Measurements from ENCODE around the gene HTR1D.

The HTR1D gene

DNA sequence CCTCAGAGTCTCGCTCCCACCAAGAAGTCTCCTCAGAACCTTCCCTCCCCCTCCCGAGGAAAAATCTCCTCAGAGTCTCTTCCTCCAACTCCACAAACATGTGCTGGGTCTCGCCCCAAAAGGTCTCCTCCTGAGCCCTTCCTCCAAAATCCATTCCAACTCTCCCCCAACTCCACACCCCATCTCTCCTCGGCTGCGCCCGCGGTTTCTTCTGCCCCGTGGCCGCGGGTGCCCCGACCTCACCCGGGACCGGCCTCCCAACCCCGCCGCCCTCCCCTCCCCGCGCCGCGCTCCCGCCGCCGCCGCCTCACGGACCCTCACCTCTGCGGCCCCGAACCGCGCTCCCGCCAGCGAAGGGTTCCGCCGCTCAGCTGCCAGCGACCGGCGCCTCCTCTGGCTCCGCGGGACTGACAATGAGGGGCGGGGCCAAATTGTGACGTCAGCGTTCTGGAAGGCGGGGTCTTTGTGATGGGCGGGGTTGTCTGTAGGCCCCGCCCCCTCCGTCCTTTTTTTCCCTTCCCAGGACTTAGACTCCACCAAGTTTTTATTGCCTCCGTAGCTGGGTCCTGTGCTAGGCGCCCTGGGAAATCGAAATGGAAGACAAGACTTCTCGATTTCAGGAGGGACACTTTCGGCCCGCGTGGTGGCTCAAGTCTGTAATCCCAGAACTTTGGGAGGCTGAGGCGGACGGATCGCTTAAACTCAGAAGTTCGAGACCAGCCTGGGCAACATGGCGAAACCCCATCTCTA is 48.7 kb downstream of the HTR1D start, which contains the start of gene LUZP1:
Gene LUZP1, minus strand, starts transcription at position 412 of the 750 bp plus-strand sequence.
- DNase-seq (ENCODE audit: low spot score): peak; percentile 92
- no peak within 1 kb of the TSS for H2BK15ac ChIP-seq (ENCODE audit: low read length)
- H3K4me1 ChIP-seq (ENCODE audit: control insufficient read depth in 2 of 2, insufficient read depth in 1 of 2, low read depth in 1 of 2, low read length in 2 of 2): peaks cover 0 to 12% of the 10 kb centered on the region in 2 donors
- no peaks in the 10 kb centered on the region for H3K9me3 ChIP-seq (replicated peaks in 1 of 2; ENCODE audit: control insufficient read depth in 2 of 2, insufficient read depth in 1 of 2, low read depth in 1 of 2, low read length in 2 of 2)
- H3K79me1 ChIP-seq (ENCODE audit: low read depth, low read length): no peaks in the 10 kb centered on the region
- H3K36me3 ChIP-seq (replicated peaks in 1 of 2; ENCODE audit: control insufficient read depth in 2 of 2, insufficient read depth in 2 of 2, low read length in 2 of 2): peaks cover 0 to 4% of the 10 kb centered on the region in 2 donors
- WGBS, 2 donors (ENCODE audit: extremely low coverage in 2 of 2, insufficient read length in 2 of 2, insufficient replicate concordance in 1 of 2): no CpG with 5 or more reads among the region's 56 CpGs
- H2AK5ac ChIP-seq (ENCODE audit: low read depth, low read length): peak within 1 kb of the TSS; percentile 6
- H3K23ac ChIP-seq (ENCODE audit: low read depth, low read length, poor library complexity): peak within 1 kb of the TSS; percentile 95
- peak within 1 kb of the TSS; percentile 54 for H2BK5ac ChIP-seq (ENCODE audit: low read length)
- H3K14ac ChIP-seq (ENCODE audit: low read length): no peak within 1 kb of the TSS
- H3K4me2 ChIP-seq (ENCODE audit: insufficient read depth, low read length, poor library complexity, severe bottlenecking): peak within 1 kb of the TSS; percentile 78
- H4K91ac ChIP-seq (ENCODE audit: low read depth, low read length, poor library complexity): no peak within 1 kb of the TSS
- peak within 1 kb of the TSS; percentile 1 for H2BK12ac ChIP-seq (ENCODE audit: low read length)
- peak within 1 kb of the TSS; percentile 88 for H3K27ac ChIP-seq (replicated peaks; ENCODE audit: low read length)
- peak within 1 kb of the TSS; percentile 89 for H2AFZ ChIP-seq (ENCODE audit: low read length)
- peak within 1 kb of the TSS; percentile 81 for H3K9ac ChIP-seq (ENCODE audit: low read depth, low read length, poor library complexity)
- H3K4ac ChIP-seq (ENCODE audit: low read length): no peak within 1 kb of the TSS
- peak within 1 kb of the TSS; percentile 59 to 95 for H3K4me3 ChIP-seq (ENCODE audit: low read length in 2 of 2)
- peak within 1 kb of the TSS; percentile 97 for H3K18ac ChIP-seq (ENCODE audit: low read length)
- peaks cover 0 to 2% (median 0%) of the 10 kb centered on the region in 3 experiments for H3K27me3 ChIP-seq (ENCODE audit: control insufficient read depth in 3 of 3, insufficient read depth in 3 of 3, low read depth in 1 of 3, low read length in 3 of 3)
- no peak within 1 kb of the TSS for H4K8ac ChIP-seq (ENCODE audit: low read depth, low read length)
- H2BK120ac ChIP-seq (ENCODE audit: low read depth, low read length): peak within 1 kb of the TSS; percentile 14

- Histone ChIP-seq H3K9me3 (replicated peaks in 1 of 2; ENCODE audit: control insufficient read depth in 2 of 2, insufficient read depth in 1 of 2, low read depth in 1 of 2, low read length in 2 of 2) (no peaks in the 10 kb centered on the region), H3K79me1 (ENCODE audit: low read depth, low read length) (no peaks in the 10 kb centered on the region), H3K4me3 (ENCODE audit: low read length in 2 of 2) (peak overlapping the region; percentile 59 to 95), H2BK12ac (ENCODE audit: low read length) (no peak overlapping the region), H3K14ac (ENCODE audit: low read length) (no peak overlapping the region), H3K27ac (replicated peaks; ENCODE audit: low read length) (peak overlapping the region; percentile 88), H3K23ac (ENCODE audit: low read depth, low read length, poor library complexity) (no peak overlapping the region), H3K27me3 (ENCODE audit: control insufficient read depth in 3 of 3, insufficient read depth in 3 of 3, low read depth in 1 of 3, low read length in 3 of 3) (peaks cover 0 to 2% (median 0%) of the 10 kb centered on the region in 3 experiments), H3K4me1 (ENCODE audit: control insufficient read depth in 2 of 2, insufficient read depth in 1 of 2, low read depth in 1 of 2, low read length in 2 of 2) (peaks cover 0 to 12% of the 10 kb centered on the region in 2 donors), H3K9ac (ENCODE audit: low read depth, low read length, poor library complexity) (no peak overlapping the region), H2AK5ac (ENCODE audit: low read depth, low read length) (no peak overlapping the region), H3K4me2 (ENCODE audit: insufficient read depth, low read length, poor library complexity, severe bottlenecking) (peak overlapping the region; percentile 78), H4K8ac (ENCODE audit: low read depth, low read length) (no peak overlapping the region), H2BK120ac (ENCODE audit: low read depth, low read length) (peak overlapping the region; percentile 14), H2AFZ (ENCODE audit: low read length) (peak overlapping the region; percentile 89), H2BK15ac (ENCODE audit: low read length) (no peak overlapping the region), H3K4ac (ENCODE audit: low read length) (no peak overlapping the region), H3K18ac (ENCODE audit: low read length) (peak overlapping the region; percentile 97), H2BK5ac (ENCODE audit: low read length) (peak overlapping the region; percentile 54), H4K91ac (ENCODE audit: low read depth, low read length, poor library complexity) (no peak overlapping the region), H3K36me3 (replicated peaks in 1 of 2; ENCODE audit: control insufficient read depth in 2 of 2, insufficient read depth in 2 of 2, low read length in 2 of 2) (peaks cover 0 to 4% of the 10 kb centered on the region in 2 donors)
- no peak for DNase-seq (ENCODE audit: low spot score)
- WGBS, 2 donors (ENCODE audit: extremely low coverage in 2 of 2, insufficient read length in 2 of 2, insufficient replicate concordance in 1 of 2): no CpG with 5 or more reads among the region's 49 CpGs
These were observed 49.2 kb downstream of the HTR1D start for GRCh38 chr1:23168079-23168444.

DNA sequence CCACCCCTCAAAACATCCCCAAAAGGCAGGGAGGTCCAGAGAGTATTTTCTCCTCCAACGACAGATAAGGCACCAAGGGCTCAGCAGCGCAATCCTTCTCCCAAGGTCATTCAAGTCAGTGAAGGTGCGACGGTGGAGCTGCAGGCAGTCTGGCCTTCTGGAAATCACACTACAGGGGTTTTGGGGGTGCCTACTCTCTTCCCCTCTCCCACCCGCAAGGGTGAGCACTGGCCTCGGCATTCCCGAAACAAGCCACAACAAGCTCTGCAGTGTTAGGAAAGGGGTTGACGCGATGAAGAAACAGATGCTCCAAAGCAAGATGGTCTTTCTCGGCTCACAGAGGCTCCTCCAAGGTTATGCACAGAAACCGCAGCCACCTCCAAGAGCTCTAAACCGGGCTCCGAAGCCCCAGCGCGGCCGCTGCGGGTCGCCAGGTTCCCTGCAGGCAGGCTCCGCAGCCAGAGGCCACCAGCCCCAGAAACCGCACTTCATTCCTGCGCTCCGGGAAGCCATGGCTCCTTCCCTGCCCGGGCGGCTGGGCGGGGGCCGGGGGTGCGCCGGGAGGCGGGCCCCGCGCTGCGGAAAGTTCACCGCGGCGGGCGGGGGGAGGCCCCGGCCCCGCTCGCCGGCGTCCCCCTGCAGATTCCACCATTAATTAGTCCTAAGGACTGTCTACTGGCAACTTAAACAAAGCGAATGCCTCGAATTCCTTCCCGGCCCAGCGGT is 49.8 kb downstream of the HTR1D start:
- Histone ChIP-seq H3K36me3 (replicated peaks in 1 of 2; ENCODE audit: control insufficient read depth in 2 of 2, insufficient read depth in 2 of 2, low read length in 2 of 2) (peaks cover 0 to 4% of the 10 kb centered on the region in 2 donors), H4K91ac (ENCODE audit: low read depth, low read length, poor library complexity) (no peak overlapping the region), H2AFZ (ENCODE audit: low read length) (peak overlapping the region; percentile 89), H3K27me3 (ENCODE audit: control insufficient read depth in 3 of 3, insufficient read depth in 3 of 3, low read depth in 1 of 3, low read length in 3 of 3) (peaks cover 0 to 2% (median 0%) of the 10 kb centered on the region in 3 experiments), H3K23ac (ENCODE audit: low read depth, low read length, poor library complexity) (peak overlapping the region; percentile 6), H4K8ac (ENCODE audit: low read depth, low read length) (no peak overlapping the region), H2BK5ac (ENCODE audit: low read length) (peak overlapping the region; percentile 54), H3K14ac (ENCODE audit: low read length) (no peak overlapping the region), H3K9ac (ENCODE audit: low read depth, low read length, poor library complexity) (peak overlapping the region; percentile 78), H3K18ac (ENCODE audit: low read length) (peak overlapping the region; percentile 94), H2AK5ac (ENCODE audit: low read depth, low read length) (peak overlapping the region; percentile 6), H3K4me3 (ENCODE audit: low read length in 2 of 2) (peak overlapping the region; percentile 59 to 95), H3K27ac (replicated peaks; ENCODE audit: low read length) (peak overlapping the region; percentile 88), H3K4me2 (ENCODE audit: insufficient read depth, low read length, poor library complexity, severe bottlenecking) (peak overlapping the region; percentile 78), H2BK120ac (ENCODE audit: low read depth, low read length) (peak overlapping the region; percentile 14), H3K9me3 (replicated peaks in 1 of 2; ENCODE audit: control insufficient read depth in 2 of 2, insufficient read depth in 1 of 2, low read depth in 1 of 2, low read length in 2 of 2) (no peaks in the 10 kb centered on the region), H3K79me1 (ENCODE audit: low read depth, low read length) (no peaks in the 10 kb centered on the region), H2BK12ac (ENCODE audit: low read length) (no peak overlapping the region), H3K4ac (ENCODE audit: low read length) (no peak overlapping the region), H3K4me1 (ENCODE audit: control insufficient read depth in 2 of 2, insufficient read depth in 1 of 2, low read depth in 1 of 2, low read length in 2 of 2) (peaks cover 0 to 12% of the 10 kb centered on the region in 2 donors), H2BK15ac (ENCODE audit: low read length) (no peak overlapping the region)
- no CpG with 5 or more reads among the region's 45 CpGs for WGBS, 2 donors (ENCODE audit: extremely low coverage in 2 of 2, insufficient read length in 2 of 2, insufficient replicate concordance in 1 of 2)
- peak; percentile 77 for DNase-seq (ENCODE audit: low spot score)

DNA sequence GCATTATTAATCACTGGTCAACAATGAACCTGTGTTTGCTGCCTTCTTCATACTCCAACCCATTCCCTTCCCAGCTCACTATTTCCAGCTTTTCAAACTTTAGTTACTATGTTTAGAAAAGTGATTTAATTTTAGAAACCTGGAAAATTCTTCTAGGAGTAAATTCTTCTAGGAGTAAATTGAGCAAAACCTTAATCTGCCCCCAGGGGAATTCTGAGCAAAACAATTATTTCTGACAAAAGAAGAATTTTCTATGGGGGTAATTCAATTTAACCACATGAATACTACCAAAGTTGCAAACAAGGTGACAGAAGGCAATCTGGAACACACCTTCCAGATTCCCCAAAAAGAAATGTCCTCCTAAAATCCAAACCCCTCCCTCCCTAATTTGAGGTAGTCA is 50.4 kb downstream of the HTR1D start:
- no peak overlapping the region for H3K14ac ChIP-seq (ENCODE audit: low read length)
- no peak overlapping the region for H4K8ac ChIP-seq (ENCODE audit: low read depth, low read length)
- H3K9me3 ChIP-seq (replicated peaks in 1 of 2; ENCODE audit: control insufficient read depth in 2 of 2, insufficient read depth in 1 of 2, low read depth in 1 of 2, low read length in 2 of 2): no peaks in the 10 kb centered on the region
- H3K18ac ChIP-seq (ENCODE audit: low read length): no peak overlapping the region
- H2BK5ac ChIP-seq (ENCODE audit: low read length): no peak overlapping the region
- no peaks in the 10 kb centered on the region for H3K79me1 ChIP-seq (ENCODE audit: low read depth, low read length)
- DNase-seq (ENCODE audit: low spot score): no peak
- H3K4me2 ChIP-seq (ENCODE audit: insufficient read depth, low read length, poor library complexity, severe bottlenecking): peak overlapping the region; percentile 78
- peaks cover 0 to 4% of the 10 kb centered on the region in 2 donors for H3K36me3 ChIP-seq (replicated peaks in 1 of 2; ENCODE audit: control insufficient read depth in 2 of 2, insufficient read depth in 2 of 2, low read length in 2 of 2)
- H3K23ac ChIP-seq (ENCODE audit: low read depth, low read length, poor library complexity): no peak overlapping the region
- no peak overlapping the region for H3K4ac ChIP-seq (ENCODE audit: low read length)
- H2BK15ac ChIP-seq (ENCODE audit: low read length): no peak overlapping the region
- no peak overlapping the region for H3K9ac ChIP-seq (ENCODE audit: low read depth, low read length, poor library complexity)
- no peak overlapping the region for H3K27ac ChIP-seq (replicated peaks; ENCODE audit: low read length)
- H3K4me3 ChIP-seq (ENCODE audit: low read length in 2 of 2): peak overlapping the region; percentile 59 to 95
- H2BK12ac ChIP-seq (ENCODE audit: low read length): no peak overlapping the region
- no peak overlapping the region for H4K91ac ChIP-seq (ENCODE audit: low read depth, low read length, poor library complexity)
- no peak overlapping the region for H2AFZ ChIP-seq (ENCODE audit: low read length)
- H3K27me3 ChIP-seq (ENCODE audit: control insufficient read depth in 3 of 3, insufficient read depth in 3 of 3, low read depth in 1 of 3, low read length in 3 of 3): peaks cover 0 to 2% (median 0%) of the 10 kb centered on the region in 3 experiments
- H2BK120ac ChIP-seq (ENCODE audit: low read depth, low read length): no peak overlapping the region
- H2AK5ac ChIP-seq (ENCODE audit: low read depth, low read length): no peak overlapping the region
- peaks cover 0 to 12% of the 10 kb centered on the region in 2 donors for H3K4me1 ChIP-seq (ENCODE audit: control insufficient read depth in 2 of 2, insufficient read depth in 1 of 2, low read depth in 1 of 2, low read length in 2 of 2)
